ENCODE measurements around the gene ARMC9.
"Not testable (repeated sequence)": the region's sequence is repeated elsewhere in the genome, so short reads cannot be mapped to it uniquely, and the experiment has no call there.

ARMC9 gene

DNA sequence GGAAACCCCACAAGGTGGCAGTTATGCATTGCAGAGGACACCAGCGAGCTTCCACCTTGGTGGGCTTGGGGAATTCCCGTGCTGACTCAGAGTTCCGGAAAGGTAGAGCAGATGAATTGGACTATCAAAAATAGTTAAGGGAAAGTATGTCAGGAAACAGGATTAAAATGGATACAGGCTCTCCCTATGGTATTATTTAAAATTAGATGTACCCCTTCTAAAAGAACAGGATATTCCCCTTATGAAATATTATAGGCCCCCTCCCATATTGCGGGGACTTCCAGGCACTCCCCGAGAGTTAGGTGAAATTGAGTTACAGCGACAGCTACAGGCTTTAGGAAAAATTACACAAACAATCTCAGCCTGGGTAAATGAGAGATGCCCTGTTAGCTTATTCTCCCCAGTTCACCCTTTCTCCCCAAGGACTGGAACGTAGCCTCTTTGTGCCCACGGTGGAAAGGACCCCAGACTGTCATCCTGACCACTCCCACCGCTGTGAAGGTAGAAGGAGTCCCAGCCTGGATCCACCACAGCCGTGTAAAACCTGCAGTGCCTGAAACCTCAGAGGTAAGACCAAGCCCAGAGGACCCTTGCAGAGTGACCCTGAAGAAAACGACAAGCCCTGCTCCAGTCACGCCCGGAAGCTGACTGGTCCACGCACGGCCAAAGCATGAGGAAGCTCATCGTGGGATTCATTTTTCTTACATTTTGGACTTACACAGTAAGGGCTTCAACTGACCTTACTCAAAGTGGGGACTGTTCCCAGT is 207.4 kb downstream of the ARMC9 start:
- not testable (repeated sequence) for DNase-seq

- DNase-seq = not testable (repeated sequence)
These were observed 209.3 kb downstream of the ARMC9 start for GRCh38 chr2:231407686-231408085.

DNA sequence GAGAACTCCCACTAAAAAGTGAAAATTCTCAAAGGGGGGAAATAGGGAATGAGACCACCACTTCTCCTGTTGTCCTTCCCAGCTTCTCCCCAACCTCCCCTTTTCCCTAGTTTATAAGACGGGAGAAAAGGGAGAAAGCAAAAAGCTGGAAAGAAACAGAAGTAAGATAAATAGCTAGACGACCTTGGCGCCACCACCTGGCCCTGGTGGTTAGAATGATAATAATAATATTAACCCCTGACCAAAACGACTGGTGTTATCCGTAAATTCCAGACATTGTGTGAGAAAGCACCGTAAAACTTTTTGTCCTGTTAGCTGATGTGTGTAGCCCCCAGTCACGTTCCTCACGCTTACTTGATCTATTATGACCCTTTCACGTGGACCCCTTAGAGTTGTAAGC is 209.9 kb downstream of the ARMC9 start:
- DNase-seq = not testable (repeated sequence)

- no peak for DNase-seq
These were observed 211.3 kb downstream of the ARMC9 start for GRCh38 chr2:231409776-231410175.

DNA sequence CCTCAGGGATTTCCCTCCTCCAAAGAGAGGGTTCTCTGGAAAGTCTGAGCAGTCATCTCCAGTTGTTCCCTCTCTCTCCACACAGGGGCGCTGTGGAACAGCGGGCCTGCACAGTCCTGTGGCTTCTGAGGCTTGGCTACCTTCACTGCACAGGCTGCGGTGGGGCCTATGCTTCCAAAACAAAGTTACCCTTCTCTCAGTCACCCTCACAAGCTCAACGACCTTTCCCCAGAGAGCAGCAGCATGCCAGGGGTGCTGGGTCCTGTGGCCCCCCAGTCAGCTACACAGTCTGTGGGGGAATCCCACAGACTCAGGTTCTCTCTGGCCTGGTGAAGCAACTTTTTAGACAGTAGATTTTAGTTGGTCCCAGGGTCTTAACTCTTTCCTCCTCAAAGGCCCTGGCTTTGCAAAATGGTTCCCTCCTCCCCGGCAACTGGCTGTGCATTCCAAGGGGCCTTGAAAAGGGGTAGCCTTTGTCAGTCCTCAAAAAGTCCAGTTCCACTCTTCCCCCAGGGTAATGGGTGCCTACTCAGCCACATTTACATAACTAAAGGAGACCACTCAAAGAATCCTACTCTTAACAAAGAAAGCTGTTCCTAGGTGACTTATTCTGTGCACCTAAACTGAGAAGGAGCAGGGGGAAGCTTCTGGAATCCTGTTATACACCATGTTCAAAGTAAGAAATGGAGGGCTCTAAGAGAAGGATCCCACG is 212.0 kb downstream of the ARMC9 start:
- DNase-seq = no peak

DNA sequence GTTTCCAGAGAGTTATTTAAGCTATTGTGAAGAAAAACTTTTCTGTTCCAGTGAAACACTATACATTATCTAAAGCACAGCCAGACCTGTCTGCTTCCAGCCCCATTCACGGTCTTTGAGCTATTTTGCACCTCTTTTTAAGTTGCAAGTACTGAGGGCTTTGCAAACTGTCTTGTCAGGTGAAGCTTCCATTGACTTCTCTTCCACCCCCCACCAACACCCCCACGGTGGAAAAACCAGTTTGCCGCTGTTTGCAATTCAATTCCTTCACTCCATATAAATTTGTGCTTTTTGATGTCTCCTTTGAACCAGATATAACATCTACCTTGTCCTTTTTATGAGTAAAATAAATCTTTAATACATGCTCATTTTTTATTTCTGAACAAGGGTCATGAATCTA is 212.8 kb downstream of the ARMC9 start:
- no peak for DNase-seq

- DNase-seq = peak; percentile 72
These were observed 213.6 kb downstream of the ARMC9 start for GRCh38 chr2:231411831-231412617.

DNA sequence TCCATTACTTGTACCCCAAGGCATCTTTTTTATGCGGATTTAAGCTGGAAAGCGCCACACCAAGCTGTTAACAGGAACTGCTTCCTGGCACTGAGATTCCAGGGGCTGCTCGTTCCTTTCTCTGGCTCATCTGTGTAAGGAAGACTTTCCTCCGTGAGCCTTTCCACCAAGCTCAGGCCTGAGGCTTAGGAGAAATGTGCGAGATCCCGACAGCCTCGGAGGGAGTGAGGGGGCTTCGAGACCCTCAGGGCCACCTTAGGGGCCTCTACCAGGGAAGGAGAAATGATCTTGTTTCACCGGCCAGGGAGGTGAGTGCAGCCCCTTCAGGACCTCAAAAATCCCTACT is 214.2 kb downstream of the ARMC9 start:
- no peak for DNase-seq

DNA sequence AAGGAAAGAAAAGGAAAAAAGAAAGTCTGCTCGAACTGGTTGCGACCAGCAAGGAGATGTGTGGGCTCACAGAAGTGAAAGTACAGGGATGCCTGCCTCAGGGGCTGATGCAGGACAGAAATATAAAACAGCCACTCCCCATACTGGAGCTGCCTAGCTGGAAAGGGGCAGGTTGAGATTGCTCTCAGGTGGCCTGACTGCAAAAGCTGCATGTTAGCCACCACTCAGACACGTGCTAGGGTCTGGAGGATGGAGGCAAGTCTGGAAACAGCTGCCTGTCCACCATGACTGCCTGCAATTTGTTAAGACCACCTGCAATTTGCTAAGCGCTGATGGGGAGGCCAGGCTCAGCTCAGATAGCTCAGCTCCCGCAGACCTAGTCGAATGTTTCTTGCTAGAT is 215.0 kb downstream of the ARMC9 start:
- no peak for DNase-seq

DNA sequence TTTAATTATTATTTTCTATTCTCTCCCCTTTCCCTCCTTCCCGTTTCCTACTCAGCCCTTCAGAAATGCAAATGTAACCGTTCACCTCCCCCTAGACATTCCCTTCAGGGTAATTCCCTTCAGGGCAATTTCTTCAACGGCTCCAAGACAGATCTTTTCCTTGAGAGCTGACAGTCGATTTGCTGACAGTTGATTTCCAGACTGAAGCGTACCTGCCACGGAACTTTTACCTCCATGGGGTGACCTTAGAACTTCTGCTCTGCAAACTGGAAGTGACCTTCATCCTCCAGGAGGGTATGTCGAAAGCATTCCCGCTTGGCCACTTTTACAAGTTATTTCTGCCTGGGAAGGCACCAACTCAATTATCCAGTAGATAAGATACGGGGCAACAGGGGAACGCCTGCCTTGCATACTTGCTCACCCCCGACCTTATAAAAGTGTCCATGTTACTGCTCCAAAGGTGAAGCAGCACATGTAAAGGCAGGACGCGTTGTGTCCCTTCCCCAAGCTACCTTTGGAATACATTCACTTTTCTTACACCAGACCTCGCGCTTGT is 215.6 kb downstream of the ARMC9 start:
- no peak for DNase-seq

- DNase-seq = no peak
These were observed 216.6 kb downstream of the ARMC9 start for GRCh38 chr2:231415029-231415428.

- no peak for DNase-seq
These were observed 220.6 kb downstream of the ARMC9 start for GRCh38 chr2:231418820-231419640.

- no peak for DNase-seq
These were observed 222.7 kb downstream of the ARMC9 start for GRCh38 chr2:231421051-231421580.

DNA sequence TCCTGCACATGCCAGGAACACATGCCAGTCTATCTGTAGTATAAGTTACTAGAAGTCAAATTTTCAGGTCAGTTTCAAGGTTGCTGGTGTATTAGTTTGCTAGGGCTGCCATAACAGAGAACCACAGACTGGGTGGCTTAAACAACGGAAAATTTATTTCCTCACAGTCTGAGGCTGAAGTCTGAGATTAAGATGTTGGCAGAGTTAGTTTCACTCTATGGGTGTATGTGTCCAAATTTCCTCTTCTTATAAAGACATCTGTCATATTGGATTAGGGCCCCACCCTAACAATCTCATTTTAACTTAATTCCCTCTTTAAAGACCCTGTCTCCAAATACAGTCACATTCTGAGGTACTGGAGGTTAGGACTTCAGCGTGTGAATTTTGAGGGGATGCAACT is 223.6 kb downstream of the ARMC9 start:
- DNase-seq = no peak

- no peak for DNase-seq
These were observed 224.7 kb downstream of the ARMC9 start for GRCh38 chr2:231423176-231423575.

Data from NCI-H2029 (cell line).